Thyroid gland (tissue), 4 donors: ENCODE data around the gene MAGI1.
A peak's percentile ranks its signal among the peaks of the same experiment; 100 is the strongest.

Source experiments
- POLR2A ChIP-seq, 2 donors: fragments of 450-650 bp; IDR thresholded peaks; one replicate each; pipeline ENCODE4 v1.6.1; 2017; ENCODE audit warnings: antibody characterized with exemption in 2 of 2, mild to moderate bottlenecking in 2 of 2, moderate library complexity in 1 of 2
- TF ChIP-seq, protein P1 (sequence below), 6 experiments: fragments of 200-600 bp in 3 of 6; fragments of 450-650 bp in 3 of 6; sonication (generic) in 3 of 6; IDR thresholded peaks; one replicate each; pipeline ENCODE4 v1.5.1; 2016 to 2019; ENCODE audit warnings: antibody characterized with exemption in 6 of 6, mild to moderate bottlenecking in 2 of 6, inconsistent platforms in 1 of 6, moderate library complexity in 1 of 6

DNA sequence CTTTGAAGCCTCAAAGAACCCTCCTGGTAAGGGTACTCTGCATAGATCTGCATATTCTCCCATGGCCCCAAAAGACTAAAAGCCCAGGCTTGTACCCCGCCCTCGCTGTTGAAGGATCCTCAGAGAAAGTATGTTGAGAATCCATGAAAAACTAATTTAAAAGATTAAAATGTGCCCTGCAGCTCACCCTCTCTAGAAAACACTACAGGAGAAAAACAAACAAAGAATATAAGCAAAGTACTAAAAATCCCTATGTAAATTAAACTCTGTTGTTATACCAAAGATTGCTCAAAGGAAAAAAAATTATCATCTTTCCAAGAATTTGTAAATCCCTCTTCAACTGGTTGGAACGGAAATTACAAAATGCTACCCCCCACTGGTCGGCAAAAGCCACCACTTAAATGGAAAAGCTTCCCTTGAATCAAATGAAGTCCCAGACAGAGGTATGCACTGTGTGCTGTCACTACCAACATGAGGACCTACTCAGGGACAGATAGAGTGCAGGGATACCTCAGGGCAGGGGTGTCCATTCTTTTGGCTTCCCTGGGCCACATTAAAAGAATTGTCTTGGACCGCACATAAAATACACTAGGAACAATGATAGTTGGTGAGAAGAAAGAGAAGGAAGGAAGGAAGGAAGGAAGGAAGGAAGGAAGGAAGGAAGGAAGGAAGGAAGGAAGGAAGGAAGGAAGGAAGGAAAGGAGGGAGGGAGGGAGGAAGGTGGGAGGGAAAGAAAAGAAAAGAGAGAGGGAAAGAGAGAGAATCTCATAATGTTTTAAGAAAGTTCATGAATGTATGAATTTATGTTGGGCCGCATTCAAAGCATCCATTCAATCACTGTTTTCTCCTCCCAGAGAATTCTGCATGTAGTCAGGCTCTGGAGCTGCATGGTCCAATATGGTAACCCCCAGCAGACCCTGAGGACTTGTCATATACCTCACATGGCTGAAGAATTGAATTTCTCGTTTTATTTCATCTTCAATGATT, 88.1 kb downstream of the MAGI1 start:
- TF ChIP-seq, protein P1, sequence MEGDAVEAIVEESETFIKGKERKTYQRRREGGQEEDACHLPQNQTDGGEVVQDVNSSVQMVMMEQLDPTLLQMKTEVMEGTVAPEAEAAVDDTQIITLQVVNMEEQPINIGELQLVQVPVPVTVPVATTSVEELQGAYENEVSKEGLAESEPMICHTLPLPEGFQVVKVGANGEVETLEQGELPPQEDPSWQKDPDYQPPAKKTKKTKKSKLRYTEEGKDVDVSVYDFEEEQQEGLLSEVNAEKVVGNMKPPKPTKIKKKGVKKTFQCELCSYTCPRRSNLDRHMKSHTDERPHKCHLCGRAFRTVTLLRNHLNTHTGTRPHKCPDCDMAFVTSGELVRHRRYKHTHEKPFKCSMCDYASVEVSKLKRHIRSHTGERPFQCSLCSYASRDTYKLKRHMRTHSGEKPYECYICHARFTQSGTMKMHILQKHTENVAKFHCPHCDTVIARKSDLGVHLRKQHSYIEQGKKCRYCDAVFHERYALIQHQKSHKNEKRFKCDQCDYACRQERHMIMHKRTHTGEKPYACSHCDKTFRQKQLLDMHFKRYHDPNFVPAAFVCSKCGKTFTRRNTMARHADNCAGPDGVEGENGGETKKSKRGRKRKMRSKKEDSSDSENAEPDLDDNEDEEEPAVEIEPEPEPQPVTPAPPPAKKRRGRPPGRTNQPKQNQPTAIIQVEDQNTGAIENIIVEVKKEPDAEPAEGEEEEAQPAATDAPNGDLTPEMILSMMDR (IDR thresholded peaks at IDR 0.05), result peak in 2 of 6 experiments; percentile 12 to 20
- no peak for TF ChIP-seq POLR2A (IDR thresholded peaks at IDR 0.05)
